Keratinocyte (primary cell): Measurements from ENCODE around the gene MIS18BP1. TPM values are rescaled to one million over a fixed set of nuclear protein-coding genes. Genes with fewer than 3 reads are reported as not detected.

Experiments
- DNase-seq: peaks from one replicate; pipeline ENCODE4 v3.0.0-alpha.2; 2011; ENCODE audit warnings: low read depth, missing footprints, low spot score
- FAIRE-seq: peaks from 2 replicates; lab custom pipeline; 2011; peaks lifted over from hg19 to GRCh38; lab: Jason Lieb, UNC
- H2AFZ ChIP-seq: 2 replicates; pipeline ENCODE4 v1.6.0; 2012; ENCODE audit warnings: low read length, control low read depth, inconsistent platforms; ENCODE audit not compliant: control insufficient read depth
- H3K27ac ChIP-seq: 2 replicates; pipeline ENCODE4 v1.5.1; 2011; ENCODE audit warnings: low read length; ENCODE audit not compliant: control insufficient read depth, insufficient read depth
- H3K27me3 ChIP-seq: 3 replicates; pipeline ENCODE4 v1.6.0; 2011; ENCODE audit warnings: low read length; ENCODE audit not compliant: control insufficient read depth, insufficient read depth; ENCODE audit errors: extremely low read depth
- H3K36me3 ChIP-seq, 2 experiments: 2 replicates in 1 of 2; 3 replicates in 1 of 2; pipeline ENCODE4 v1.5.1; 2011; ENCODE audit warnings: low read length in 2 of 2, mild to moderate bottlenecking in 1 of 2; ENCODE audit not compliant: control insufficient read depth in 2 of 2, insufficient read depth in 2 of 2; ENCODE audit errors: extremely low read depth in 1 of 2
- H3K4me1 ChIP-seq: 3 replicates; pipeline ENCODE4 v1.5.1; 2011; ENCODE audit warnings: low read length; ENCODE audit not compliant: control insufficient read depth, insufficient read depth; ENCODE audit errors: extremely low read depth
- H3K4me2 ChIP-seq: 3 replicates; pipeline ENCODE4 v1.6.0; 2011; ENCODE audit warnings: low read depth, low read length; ENCODE audit not compliant: control insufficient read depth, insufficient read depth; ENCODE audit errors: extremely low read depth
- H3K4me3 ChIP-seq, 3 experiments: fragments of 200-600 bp in 1 of 3; sonication (generic) in 1 of 3; 2 replicates in 2 of 3; 3 replicates in 1 of 3; pipeline ENCODE4 v1.5.1; 2011 to 2016; ENCODE audit warnings: low read length in 3 of 3, mild to moderate bottlenecking in 3 of 3, control low read depth in 2 of 3, inconsistent platforms in 1 of 3, low read depth in 1 of 3, mixed read lengths in 1 of 3, mixed run types in 1 of 3, moderate library complexity in 1 of 3; ENCODE audit not compliant: control insufficient read depth in 2 of 3, insufficient read depth in 2 of 3; ENCODE audit errors: extremely low read depth in 1 of 3
- H3K79me2 ChIP-seq: 2 replicates; pipeline ENCODE4 v1.6.0; 2012; ENCODE audit warnings: low read length; ENCODE audit not compliant: control insufficient read depth, insufficient read depth
- H3K9ac ChIP-seq: 3 replicates; pipeline ENCODE4 v1.6.0; 2011; ENCODE audit warnings: low read length; ENCODE audit not compliant: control insufficient read depth, insufficient read depth; ENCODE audit errors: extremely low read depth
- H3K9me1 ChIP-seq: 3 replicates; pipeline ENCODE4 v1.6.0; 2011; ENCODE audit warnings: low read length; ENCODE audit not compliant: control insufficient read depth, insufficient read depth; ENCODE audit errors: extremely low read depth
- H3K9me3 ChIP-seq: 2 replicates; pipeline ENCODE4 v1.5.1; 2012; ENCODE audit warnings: low read depth, low read length; ENCODE audit not compliant: control insufficient read depth
- H4K20me1 ChIP-seq: 3 replicates; pipeline ENCODE4 v1.6.0; 2011; ENCODE audit warnings: low read length; ENCODE audit not compliant: control insufficient read depth, insufficient read depth; ENCODE audit errors: extremely low read depth
- CTCF ChIP-seq, 3 experiments: IDR thresholded peaks in 1 of 3; conservative IDR thresholded peaks in 1 of 3; optimal IDR thresholded peaks in 1 of 3; 2 replicates in 2 of 3; 3 replicates in 1 of 3; pipeline versions ENCODE3 to v1.5.1; 2011; ENCODE audit warnings: low read length in 3 of 3, mild to moderate bottlenecking in 3 of 3, moderate library complexity in 2 of 3, control low read depth in 1 of 3, inconsistent platforms in 1 of 3; ENCODE audit not compliant: insufficient read depth in 2 of 3; ENCODE audit errors: extremely low read depth in 1 of 3
- EZH2 ChIP-seq: IDR thresholded peaks from one replicate; pipeline ENCODE4 v1.6.1; 2012; ENCODE audit warnings: inconsistent platforms, mild to moderate bottlenecking, low read length, moderate library complexity
- dilution Hi-C: fragments of 300-500 bp; cut with MboI; formaldehyde crosslinking; loops from one replicate; pipeline ENCODE4 v1.7.0; 2020; ENCODE audit warnings: low sequenced_read_pairs; ENCODE audit not compliant: extremely low pct_ligation_motif_present
- polyA plus RNA-seq, 5 experiments: library from polyadenylated mRNA; depleted of rRNA in 3 of 5; stranded (reverse) in 3 of 5; stranded (forward) in 1 of 5; unstranded in 1 of 5; fragments of >200 nt; gene quantifications; 1 replicate in 1 of 5; 2 replicates in 3 of 5; 3 replicates in 1 of 5; pipeline versions ENCODE4 v1.2.1 to v1.2.3, GENCODE V29; 2011 to 2012; ENCODE audit warnings: missing spikeins in 2 of 5, low read depth in 1 of 5, low replicate concordance in 1 of 5

MIS18BP1 gene
- polyA plus RNA-seq, 1 donor (not counting 4 experiments of a cell fraction or from before 2014, with no cell fraction given) = 20.2 TPM

GRCh38 chr14:45251912-45252311, 1.1 kb downstream of the MIS18BP1 start:
- Histone ChIP-seq H3K9ac (peak overlapping the region; percentile 90), H3K27ac (peak overlapping the region; percentile 94), H3K79me2 (peaks cover 60% of the 10 kb centered on the region), H3K4me2 (peak overlapping the region; percentile 85), H4K20me1 (no peaks in the 10 kb centered on the region), H3K4me3 (peak overlapping the region; percentile 80 to 94 (median 82)), H3K36me3 (no peaks in the 10 kb centered on the region), H3K9me1 (no peaks in the 10 kb centered on the region), H3K27me3 (no peaks in the 10 kb centered on the region), H3K9me3 (no peaks in the 10 kb centered on the region), H2AFZ (peak overlapping the region; percentile 38), H3K4me1 (peaks cover 8% of the 10 kb centered on the region)
- no peak for TF ChIP-seq CTCF (optimal IDR thresholded peaks at IDR 0.05 in 1 of 3, IDR thresholded peaks at IDR 0.05 in 1 of 3, conservative IDR thresholded peaks at IDR 0.05 in 1 of 3; ENCODE audit: extremely low read depth in 1 of 3, insufficient read depth in 2 of 3, low read length in 3 of 3)
- no peak for TF ChIP-seq EZH2
- dilution Hi-C loops = no loop called here
- no peak for DNase-seq
- FAIRE-seq = no peak

- H3K4me3 ChIP-seq = no peak overlapping the region
- no peaks in the 10 kb centered on the region for H3K9me1 ChIP-seq
- H3K9ac ChIP-seq = no peak overlapping the region
- dilution Hi-C loops = no loop called here
- FAIRE-seq (no peak), DNase-seq (no peak)
- no peaks in the 10 kb centered on the region for H4K20me1 ChIP-seq
- H3K79me2 ChIP-seq = peaks cover 79% of the 10 kb centered on the region
- TF ChIP-seq EZH2 = no peak
- TF ChIP-seq CTCF (optimal IDR thresholded peaks at IDR 0.05 in 1 of 3, IDR thresholded peaks at IDR 0.05 in 1 of 3, conservative IDR thresholded peaks at IDR 0.05 in 1 of 3; ENCODE audit: extremely low read depth in 1 of 3, insufficient read depth in 2 of 3, low read length in 3 of 3) = no peak
- peak overlapping the region; percentile 7 for H3K4me2 ChIP-seq
- H3K9me3 ChIP-seq = no peaks in the 10 kb centered on the region
- no peaks in the 10 kb centered on the region for H3K27me3 ChIP-seq
- H3K27ac ChIP-seq = no peak overlapping the region
- no peaks in the 10 kb centered on the region for H3K36me3 ChIP-seq
- H3K4me1 ChIP-seq = peaks cover 8% of the 10 kb centered on the region
- H2AFZ ChIP-seq = no peak overlapping the region
Measured at GRCh38 chr14:45249856-45250575, 3.0 kb downstream of the MIS18BP1 start.
